ENCODE measurements around the gene BUD13.

BUD13 gene

DNA sequence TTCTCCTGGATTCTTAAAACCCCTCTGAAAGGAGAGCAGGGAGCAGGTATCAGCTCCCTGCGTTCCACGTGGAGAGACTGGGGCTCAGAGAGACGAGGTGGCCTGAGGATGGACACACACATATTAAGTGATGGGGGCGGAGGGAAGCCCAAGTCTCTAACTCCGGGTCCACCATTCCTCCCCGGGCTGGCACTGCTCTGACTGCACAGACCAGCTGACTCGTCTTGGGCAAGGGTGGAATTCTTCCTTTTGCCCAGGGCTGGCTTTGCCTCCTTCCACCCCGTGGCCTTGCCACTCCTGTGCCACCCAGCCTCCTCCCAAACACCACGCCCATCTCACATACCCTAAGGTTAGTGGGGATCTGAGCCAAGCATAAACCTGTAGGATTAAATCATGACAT, 65.0 kb downstream of the BUD13 start:
- Histone ChIP-seq H3K4me3 (ENCODE audit: insufficient read depth, low read depth, low read length, poor library complexity, severe bottlenecking) (no peak overlapping the region), H3K27me3 (replicated peaks; ENCODE audit: control insufficient read depth, insufficient read depth, low read length, poor library complexity, severe bottlenecking) (peaks cover 5% of the 10 kb centered on the region), H3K27ac (ENCODE audit: insufficient read depth, low read length, poor library complexity, severe bottlenecking) (no peak overlapping the region), H3K4me1 (ENCODE audit: control insufficient read depth, insufficient read depth, low read length, poor library complexity, severe bottlenecking) (no peaks in the 10 kb centered on the region), H3K9me3 (ENCODE audit: control insufficient read depth, low read length) (no peaks in the 10 kb centered on the region), H3K36me3 (ENCODE audit: control insufficient read depth, insufficient read depth, low read length) (no peaks in the 10 kb centered on the region)
- no peak for DNase-seq

- Histone ChIP-seq H3K27ac (ENCODE audit: insufficient read depth, low read length, poor library complexity, severe bottlenecking) (no peak overlapping the region), H3K9me3 (ENCODE audit: control insufficient read depth, low read length) (no peaks in the 10 kb centered on the region), H3K27me3 (replicated peaks; ENCODE audit: control insufficient read depth, insufficient read depth, low read length, poor library complexity, severe bottlenecking) (peaks cover 5% of the 10 kb centered on the region), H3K36me3 (ENCODE audit: control insufficient read depth, insufficient read depth, low read length) (no peaks in the 10 kb centered on the region), H3K4me3 (ENCODE audit: insufficient read depth, low read depth, low read length, poor library complexity, severe bottlenecking) (no peak overlapping the region), H3K4me1 (ENCODE audit: control insufficient read depth, insufficient read depth, low read length, poor library complexity, severe bottlenecking) (no peaks in the 10 kb centered on the region)
- DNase-seq = no peak
Observed at GRCh38 chr11:116707161-116707629, 65.6 kb downstream of the BUD13 start.

DNA sequence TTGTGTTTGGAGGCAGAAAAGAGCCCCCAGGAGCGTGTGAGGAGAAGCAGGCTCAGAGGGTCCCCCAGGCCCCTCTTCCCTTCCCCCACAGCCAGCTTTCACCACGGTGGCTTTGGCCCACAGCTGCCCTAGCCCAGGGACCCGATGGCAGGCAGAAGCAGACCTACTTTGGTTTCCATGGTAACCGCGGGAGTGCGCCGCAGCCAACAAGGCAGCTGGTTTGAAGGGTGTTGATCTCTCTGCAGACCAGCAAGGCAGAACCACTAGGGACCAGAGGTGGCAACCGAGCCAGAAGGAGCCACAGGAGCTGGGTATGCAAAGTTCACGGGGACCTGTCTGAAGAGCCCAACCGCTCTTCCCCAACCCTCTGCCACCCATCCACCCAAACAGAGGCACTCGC, 69.4 kb downstream of the BUD13 start:
- Histone ChIP-seq H3K4me1 (ENCODE audit: control insufficient read depth, insufficient read depth, low read length, poor library complexity, severe bottlenecking) (no peaks in the 10 kb centered on the region), H3K4me3 (ENCODE audit: insufficient read depth, low read depth, low read length, poor library complexity, severe bottlenecking) (no peak overlapping the region), H3K9me3 (ENCODE audit: control insufficient read depth, low read length) (no peaks in the 10 kb centered on the region), H3K27ac (ENCODE audit: insufficient read depth, low read length, poor library complexity, severe bottlenecking) (no peak overlapping the region), H3K36me3 (ENCODE audit: control insufficient read depth, insufficient read depth, low read length) (no peaks in the 10 kb centered on the region), H3K27me3 (replicated peaks; ENCODE audit: control insufficient read depth, insufficient read depth, low read length, poor library complexity, severe bottlenecking) (no peaks in the 10 kb centered on the region)
- DNase-seq = peak in 1 of 3 donors; percentile 19

DNA sequence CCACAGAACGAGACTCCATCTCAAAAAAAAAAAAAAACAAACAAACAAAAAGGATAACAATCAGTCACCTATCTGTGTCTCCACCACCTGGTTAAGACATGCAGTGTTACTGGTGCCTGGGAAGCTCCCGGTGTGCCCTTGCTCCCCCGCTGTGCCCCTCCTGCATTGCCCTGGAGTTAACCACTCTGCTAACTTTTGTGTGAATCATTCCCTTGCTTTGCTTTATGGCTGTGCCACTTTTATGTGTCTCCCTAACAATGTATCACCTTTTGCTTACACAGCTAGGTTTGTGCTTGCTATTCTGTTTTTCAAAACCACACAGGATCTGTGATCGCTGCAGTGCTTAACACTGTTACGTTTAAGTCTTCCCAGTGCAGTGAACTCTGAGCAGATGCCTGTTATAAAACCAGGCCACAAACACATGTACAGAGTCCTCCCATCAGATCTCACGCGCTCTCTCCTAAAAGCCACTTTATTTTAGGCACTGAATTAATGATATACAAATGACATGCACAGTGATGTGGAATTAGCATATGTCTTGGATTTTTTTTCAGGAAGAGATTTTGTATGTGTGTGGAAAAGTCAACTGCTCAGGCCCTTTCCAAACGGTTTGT, 69.9 kb downstream of the BUD13 start:
- no peaks in the 10 kb centered on the region for H3K27me3 ChIP-seq (replicated peaks; ENCODE audit: control insufficient read depth, insufficient read depth, low read length, poor library complexity, severe bottlenecking)
- no peaks in the 10 kb centered on the region for H3K36me3 ChIP-seq (ENCODE audit: control insufficient read depth, insufficient read depth, low read length)
- no peaks in the 10 kb centered on the region for H3K9me3 ChIP-seq (ENCODE audit: control insufficient read depth, low read length)
- DNase-seq = no peak
- no peak overlapping the region for H3K27ac ChIP-seq (ENCODE audit: insufficient read depth, low read length, poor library complexity, severe bottlenecking)
- no peak overlapping the region for H3K4me3 ChIP-seq (ENCODE audit: insufficient read depth, low read depth, low read length, poor library complexity, severe bottlenecking)
- no peaks in the 10 kb centered on the region for H3K4me1 ChIP-seq (ENCODE audit: control insufficient read depth, insufficient read depth, low read length, poor library complexity, severe bottlenecking)

DNA sequence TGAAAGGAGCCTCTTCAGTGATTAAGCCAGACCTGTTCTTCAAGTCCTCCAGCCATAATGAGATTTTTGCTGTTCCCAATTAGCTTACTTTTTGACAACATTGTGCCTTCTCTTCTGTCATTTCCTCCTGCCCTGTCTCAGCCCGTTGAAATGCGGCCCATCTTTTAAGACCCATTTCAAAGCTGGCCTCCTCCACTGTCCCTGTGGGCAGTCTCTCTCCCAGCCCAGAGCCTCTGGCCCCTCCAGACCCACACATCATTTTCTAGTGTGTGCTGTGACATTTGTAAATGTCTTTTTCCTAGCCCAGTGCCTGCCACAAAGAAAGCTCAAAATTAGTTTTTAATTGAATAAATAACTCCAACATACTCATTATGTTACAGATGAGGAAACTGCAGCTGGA, 70.9 kb downstream of the BUD13 start:
- Histone ChIP-seq H3K9me3 (ENCODE audit: control insufficient read depth, low read length) (no peaks in the 10 kb centered on the region), H3K27ac (ENCODE audit: insufficient read depth, low read length, poor library complexity, severe bottlenecking) (no peak overlapping the region), H3K4me1 (ENCODE audit: control insufficient read depth, insufficient read depth, low read length, poor library complexity, severe bottlenecking) (no peaks in the 10 kb centered on the region), H3K36me3 (ENCODE audit: control insufficient read depth, insufficient read depth, low read length) (no peaks in the 10 kb centered on the region), H3K27me3 (replicated peaks; ENCODE audit: control insufficient read depth, insufficient read depth, low read length, poor library complexity, severe bottlenecking) (no peaks in the 10 kb centered on the region), H3K4me3 (ENCODE audit: insufficient read depth, low read depth, low read length, poor library complexity, severe bottlenecking) (no peak overlapping the region)
- no peak for DNase-seq

GRCh38 chr11:116701297-116701801, 71.4 kb downstream of the BUD13 start:
- H3K27ac ChIP-seq (ENCODE audit: insufficient read depth, low read length, poor library complexity, severe bottlenecking) = no peak overlapping the region
- no peaks in the 10 kb centered on the region for H3K4me1 ChIP-seq (ENCODE audit: control insufficient read depth, insufficient read depth, low read length, poor library complexity, severe bottlenecking)
- no peak for DNase-seq
- H3K4me3 ChIP-seq (ENCODE audit: insufficient read depth, low read depth, low read length, poor library complexity, severe bottlenecking) = no peak overlapping the region
- H3K27me3 ChIP-seq (replicated peaks; ENCODE audit: control insufficient read depth, insufficient read depth, low read length, poor library complexity, severe bottlenecking) = no peaks in the 10 kb centered on the region
- H3K36me3 ChIP-seq (ENCODE audit: control insufficient read depth, insufficient read depth, low read length) = no peaks in the 10 kb centered on the region
- no peaks in the 10 kb centered on the region for H3K9me3 ChIP-seq (ENCODE audit: control insufficient read depth, low read length)

- Histone ChIP-seq H3K36me3 (ENCODE audit: control insufficient read depth, insufficient read depth, low read length) (no peaks in the 10 kb centered on the region), H3K4me3 (ENCODE audit: insufficient read depth, low read depth, low read length, poor library complexity, severe bottlenecking) (no peak overlapping the region), H3K4me1 (ENCODE audit: control insufficient read depth, insufficient read depth, low read length, poor library complexity, severe bottlenecking) (no peaks in the 10 kb centered on the region), H3K27ac (ENCODE audit: insufficient read depth, low read length, poor library complexity, severe bottlenecking) (no peak overlapping the region), H3K9me3 (ENCODE audit: control insufficient read depth, low read length) (no peaks in the 10 kb centered on the region), H3K27me3 (replicated peaks; ENCODE audit: control insufficient read depth, insufficient read depth, low read length, poor library complexity, severe bottlenecking) (no peaks in the 10 kb centered on the region)
- DNase-seq = no peak
Observed at GRCh38 chr11:116700586-116701220, 72.1 kb downstream of the BUD13 start.
